C1 segment of cervical spinal cord (tissue), 14 donors: ENCODE results near the gene ERAL1.
"Not testable (repeated sequence)": the region's sequence is repeated elsewhere in the genome, so short reads cannot be mapped to it uniquely, and the experiment has no call there.

Experiments
- DNase-seq, 14 donors: peaks; one replicate each; lab custom pipeline; 2025; lab: John Stamatoyannopoulos, UW

The ERAL1 gene

DNA sequence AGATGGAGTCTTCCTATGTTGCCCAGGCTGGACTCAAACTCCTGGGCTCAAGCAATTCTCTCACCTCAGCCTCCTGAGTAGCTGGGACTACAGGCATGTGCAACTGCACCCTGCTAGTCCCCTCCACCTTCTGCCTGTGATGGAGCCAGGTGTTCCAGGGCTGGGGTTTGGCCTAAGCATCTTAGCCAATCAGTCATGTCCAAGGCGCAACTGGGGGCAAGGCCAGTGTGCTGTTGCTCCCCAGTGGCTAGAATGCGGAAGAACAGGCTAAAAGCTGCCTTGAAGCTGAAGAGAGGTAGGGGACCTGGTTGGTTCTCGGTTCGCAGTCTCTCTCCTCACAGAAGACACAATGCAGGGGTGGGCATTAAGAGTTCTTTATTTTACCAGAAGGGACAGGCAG lies 24.2 kb downstream of the ERAL1 start:
- no peak for DNase-seq

DNA sequence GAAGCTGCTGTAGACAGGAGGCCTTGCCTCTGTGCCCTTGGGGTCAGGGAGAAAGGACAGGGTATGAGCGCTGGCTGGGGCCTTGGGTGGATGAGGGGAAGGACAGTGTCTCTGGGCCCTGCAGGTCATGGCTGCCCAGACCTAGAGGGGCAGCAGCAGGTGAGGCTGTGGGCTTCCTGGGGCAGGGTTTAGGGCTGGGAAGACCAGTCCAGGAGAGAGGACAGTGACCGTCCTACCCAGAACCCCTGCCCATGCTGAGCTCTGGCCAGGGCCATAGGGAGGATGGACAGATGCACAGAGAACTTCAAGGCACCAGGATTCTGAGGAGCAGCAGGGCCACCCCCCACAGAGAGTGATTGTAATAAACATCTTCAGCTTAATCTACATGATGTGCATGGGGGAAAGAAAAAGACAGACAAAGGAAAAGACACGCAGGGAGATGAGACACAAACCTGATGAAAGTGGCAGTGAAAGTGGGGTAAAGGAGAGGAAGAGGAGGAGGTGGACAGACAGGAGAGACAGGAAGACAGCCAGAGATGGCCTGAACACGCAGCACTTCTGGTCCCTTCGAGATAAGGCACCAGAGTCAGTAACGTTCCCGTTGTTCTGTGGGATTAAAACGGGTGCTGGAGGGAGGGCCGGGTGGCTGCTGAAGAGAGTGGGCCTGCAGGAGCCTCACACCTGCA lies 25.2 kb downstream of the ERAL1 start:
- DNase-seq: no peak

DNA sequence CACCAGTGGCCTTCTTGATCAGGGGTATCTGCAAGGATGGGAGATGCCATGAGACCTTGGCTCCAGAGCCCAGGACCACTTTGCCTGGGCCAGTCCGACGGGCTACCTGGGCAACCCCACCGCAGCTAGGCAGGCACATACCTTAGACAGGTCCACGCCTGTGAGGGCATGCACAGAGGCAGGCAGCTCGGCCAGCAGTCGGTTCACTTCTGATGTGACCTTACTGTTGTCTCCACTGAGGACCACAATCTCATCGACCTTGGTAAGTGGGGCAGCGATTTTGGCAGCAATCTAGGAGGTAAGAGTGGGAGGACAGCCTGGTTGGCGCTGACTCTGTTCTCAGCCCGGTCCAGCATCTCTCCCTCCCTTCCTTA lies 25.7 kb downstream of the ERAL1 start:
- DNase-seq: no peak

DNA sequence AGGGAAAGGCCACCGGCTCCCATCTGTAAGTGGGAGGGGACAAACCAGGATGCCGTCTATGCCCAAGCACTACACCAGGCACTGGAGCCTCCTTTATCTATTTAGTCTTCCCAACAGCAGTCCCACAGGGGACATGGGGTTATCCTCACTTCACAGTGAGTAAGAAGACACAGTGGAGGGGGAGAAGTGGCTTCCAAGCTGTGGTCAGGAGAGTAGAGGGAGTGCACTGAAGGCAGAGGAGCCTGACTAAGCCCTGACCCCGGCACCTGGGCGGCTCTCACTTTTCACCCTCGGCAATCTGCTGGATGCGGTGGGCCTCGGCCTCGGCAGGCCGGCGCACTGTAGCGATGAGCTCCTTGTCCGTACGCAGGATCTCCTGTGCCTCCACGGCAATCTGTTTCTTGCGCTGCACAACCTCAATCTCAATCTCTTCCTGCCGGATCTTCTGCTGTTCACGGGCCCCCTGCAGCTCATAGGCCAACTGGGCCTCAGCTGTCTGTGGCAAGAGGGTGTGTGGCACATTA lies 26.8 kb downstream of the ERAL1 start:
- no peak for DNase-seq

DNA sequence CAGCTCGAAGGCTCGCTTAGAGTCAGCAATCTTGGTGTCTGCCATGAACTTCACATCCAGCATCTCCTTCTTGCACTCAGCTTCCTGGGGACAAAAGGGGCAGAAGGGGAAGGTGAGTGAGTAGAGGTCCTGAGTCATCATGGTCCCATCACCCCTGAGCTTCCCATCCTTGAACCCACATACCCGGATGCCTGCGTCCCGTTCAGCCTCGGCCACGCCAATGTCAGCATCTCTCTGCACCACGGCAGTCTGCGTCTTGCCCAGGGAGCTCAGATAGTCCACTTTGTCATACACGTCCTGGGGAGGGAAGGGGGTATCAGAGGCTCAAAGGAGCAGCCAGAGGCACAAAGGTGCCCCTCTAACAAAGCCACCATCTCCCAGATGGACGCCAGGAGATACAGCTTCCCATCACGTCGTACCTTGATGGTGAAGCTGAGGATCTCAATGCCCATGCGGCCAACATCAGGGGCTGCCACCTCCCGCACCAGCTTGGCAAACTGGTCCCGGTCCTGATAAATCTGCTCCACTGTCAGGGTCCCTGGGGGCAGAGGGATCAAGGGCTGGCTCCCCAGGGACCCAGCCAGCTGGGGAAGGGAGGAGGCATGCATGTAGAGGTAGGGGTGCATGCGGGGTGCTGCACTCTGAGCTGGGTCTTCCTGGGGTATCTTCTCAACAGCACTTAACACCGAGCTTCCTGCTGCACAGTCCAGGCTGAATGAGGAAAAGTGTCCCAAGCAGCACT lies 27.5 kb downstream of the ERAL1 start:
- no peak for DNase-seq

DNA sequence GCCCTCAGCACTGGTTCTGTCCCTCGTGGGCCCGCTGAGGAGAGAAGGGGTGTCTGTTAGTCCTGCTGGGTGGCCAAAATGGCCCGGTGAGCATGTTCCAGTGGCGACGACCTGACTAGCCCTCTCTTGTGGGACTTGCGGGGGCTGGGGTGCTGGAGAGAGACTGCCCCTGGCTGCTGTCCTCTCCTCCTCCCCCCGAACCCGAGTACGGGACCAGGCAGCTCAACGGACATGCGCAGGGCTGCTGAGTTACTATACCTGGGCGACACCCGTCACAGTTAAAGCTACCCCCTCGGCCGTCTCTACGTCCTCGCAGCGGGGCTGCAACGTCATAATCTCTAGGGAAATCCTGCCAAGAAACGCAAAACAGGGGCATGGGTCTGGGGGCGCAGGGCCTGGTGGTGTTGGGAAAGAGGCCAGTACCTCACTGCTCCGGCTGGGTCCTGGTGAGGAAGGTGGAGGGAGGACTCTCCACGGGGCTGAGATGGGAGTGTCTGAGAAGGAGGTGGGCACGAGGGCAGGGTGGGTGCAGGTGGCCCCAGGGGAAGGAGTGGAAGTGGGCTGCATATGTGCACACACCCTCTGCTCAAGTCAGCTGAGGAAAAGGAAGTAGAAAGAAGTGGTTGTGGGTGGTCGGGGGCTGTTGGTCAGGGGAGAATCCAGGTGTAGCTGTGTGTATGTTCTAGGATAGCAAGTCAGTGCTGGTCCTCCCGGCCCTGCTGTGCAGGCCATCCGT lies 29.3 kb downstream of the ERAL1 start:
- DNase-seq: no peak

DNA sequence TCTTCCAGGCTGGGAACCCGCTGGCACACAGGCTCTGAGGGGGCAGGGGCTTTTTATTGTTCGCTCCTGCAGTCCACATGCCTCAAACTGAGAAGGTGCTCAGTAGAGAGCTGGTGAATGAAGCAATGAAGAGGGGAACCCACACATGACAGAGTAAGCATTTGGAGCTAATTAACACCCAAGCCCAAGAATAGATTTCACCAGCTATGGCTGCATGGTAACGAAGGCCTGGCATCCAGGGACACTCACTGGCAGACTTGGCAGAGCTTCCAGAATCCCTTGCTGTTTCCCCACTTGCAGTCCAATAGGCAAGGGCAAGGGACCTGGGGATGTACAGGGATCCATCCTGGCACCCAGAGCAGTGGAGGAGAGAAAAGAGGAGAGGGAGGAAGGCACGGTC lies 30.5 kb downstream of the ERAL1 start:
- DNase-seq: no peak

DNA sequence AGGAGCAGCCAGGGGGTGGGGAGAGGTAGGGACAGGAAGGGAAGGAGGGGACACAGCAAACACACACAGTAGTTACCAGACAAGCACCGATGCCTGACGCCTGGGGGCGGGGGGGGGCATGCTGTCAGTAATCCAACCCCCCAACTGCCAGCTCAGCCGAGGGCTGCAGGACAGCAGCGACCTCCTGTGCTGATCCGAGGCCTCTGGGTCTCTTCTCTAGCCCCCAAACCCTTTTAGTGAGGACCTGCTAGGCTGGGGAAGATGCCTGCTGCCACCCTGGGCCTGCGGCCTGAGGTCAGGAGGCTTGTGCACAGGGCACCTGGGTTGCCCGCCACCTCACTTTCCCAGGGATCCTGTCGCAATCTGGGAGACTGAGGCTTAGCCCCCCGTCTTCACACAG lies 31.1 kb downstream of the ERAL1 start:
- DNase-seq: no peak

DNA sequence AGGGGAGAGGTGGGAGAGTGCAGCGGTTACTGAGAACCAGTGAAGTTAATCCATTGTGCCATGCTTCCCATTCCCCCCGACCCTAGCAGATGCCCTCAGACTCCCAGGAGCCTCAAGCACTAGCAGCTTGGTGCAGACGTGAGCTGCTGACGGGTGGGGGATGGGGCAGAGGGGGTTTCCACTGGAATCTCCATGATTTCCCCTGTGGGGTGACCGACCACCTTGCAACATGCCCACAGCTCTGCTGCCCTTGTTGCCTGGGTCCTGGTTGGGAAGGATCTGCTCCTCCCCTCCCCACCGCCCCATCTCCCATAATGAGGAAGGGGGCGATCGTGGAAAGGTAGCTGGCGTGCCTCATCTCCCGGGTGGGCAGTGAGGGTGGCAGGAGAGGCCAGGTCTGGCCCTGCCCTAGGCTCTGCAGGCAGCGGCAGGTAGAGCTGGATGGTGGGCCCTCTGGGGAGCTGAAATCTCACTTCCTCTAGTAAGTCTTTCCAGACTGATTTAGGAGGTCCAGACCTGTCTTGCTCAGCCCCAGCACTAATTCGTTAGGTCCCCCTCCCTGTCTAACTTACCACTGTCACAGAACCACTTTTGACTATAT lies 33.2 kb downstream of the ERAL1 start:
- no peak for DNase-seq

DNA sequence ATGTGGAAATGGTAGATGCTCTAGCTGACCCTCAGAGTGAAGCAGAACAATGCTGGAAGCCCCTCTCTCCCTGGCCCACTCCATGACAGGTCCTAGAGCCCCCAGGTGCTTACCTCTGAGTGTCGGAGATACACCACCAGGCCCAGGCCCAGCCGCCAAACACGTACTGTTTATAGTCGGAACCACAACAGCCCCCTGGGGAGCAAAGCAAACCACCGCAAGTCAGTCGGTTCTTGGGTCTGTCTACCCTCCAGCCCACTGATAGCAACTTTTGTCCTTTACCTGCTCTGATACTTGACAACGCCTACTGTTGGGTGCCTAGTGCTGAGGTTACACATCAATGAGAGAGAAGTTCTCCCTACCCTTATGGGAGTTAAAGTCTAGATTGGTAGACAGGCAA lies 34.0 kb downstream of the ERAL1 start:
- no peak for DNase-seq

DNA sequence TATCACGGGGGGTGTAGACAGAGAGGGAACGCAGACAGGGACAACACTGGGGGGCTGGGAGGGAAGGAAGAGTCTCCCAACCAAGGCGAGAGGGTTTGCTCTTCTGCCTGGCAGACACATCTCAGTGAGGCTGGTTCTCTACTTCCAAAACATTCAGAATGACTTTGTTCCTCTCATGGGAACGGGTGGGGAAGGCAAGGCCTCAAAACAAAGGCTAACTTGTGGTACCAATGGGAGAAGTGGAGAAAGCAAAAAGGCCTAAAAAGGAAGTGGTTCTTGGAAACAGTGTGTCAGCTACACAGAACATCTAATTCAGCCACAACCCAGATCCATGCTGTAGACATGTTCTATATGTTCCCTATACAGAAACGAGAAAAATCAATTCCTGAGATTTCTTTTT lies 35.2 kb downstream of the ERAL1 start:
- no peak for DNase-seq

DNA sequence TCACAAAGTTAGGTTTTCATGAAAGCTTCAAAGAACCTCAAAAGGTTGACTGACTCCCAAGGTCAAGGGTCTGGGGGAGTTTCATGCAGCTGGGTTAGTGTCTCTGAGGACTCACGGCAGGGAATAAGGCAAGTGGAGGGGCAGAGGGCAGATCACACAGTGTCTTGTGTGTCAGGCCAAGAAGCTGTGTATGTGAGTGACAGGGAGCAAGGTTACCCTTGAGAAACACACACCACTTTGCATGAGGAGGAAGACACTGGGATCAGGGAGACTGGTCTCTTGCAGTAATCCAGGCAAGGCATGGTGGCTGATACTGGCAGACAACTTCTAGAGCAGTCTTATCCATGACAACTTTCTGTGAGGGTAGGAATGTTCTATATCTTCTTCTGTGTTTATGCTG lies 36.4 kb downstream of the ERAL1 start:
- no peak for DNase-seq

DNA sequence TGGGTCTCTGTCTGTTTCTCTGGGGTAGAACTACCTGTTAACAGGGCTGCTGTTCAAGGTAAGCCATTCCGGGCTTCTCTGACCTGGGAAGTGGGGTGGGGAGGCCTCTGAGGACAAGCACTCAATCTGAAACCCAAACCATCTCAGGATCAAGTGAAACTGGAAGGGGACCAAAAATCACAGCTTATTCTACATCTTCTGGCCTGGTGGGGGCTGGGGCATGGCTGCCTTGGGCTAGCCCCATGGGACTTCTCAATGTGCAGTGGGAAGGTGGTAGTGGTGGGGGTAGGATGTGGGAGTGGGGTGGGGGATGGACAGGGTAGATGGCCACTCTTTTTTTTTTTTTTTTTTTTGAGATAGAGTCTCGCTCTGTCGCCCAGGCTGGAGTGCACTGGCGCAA lies 37.2 kb downstream of the ERAL1 start:
- no peak for DNase-seq

DNA sequence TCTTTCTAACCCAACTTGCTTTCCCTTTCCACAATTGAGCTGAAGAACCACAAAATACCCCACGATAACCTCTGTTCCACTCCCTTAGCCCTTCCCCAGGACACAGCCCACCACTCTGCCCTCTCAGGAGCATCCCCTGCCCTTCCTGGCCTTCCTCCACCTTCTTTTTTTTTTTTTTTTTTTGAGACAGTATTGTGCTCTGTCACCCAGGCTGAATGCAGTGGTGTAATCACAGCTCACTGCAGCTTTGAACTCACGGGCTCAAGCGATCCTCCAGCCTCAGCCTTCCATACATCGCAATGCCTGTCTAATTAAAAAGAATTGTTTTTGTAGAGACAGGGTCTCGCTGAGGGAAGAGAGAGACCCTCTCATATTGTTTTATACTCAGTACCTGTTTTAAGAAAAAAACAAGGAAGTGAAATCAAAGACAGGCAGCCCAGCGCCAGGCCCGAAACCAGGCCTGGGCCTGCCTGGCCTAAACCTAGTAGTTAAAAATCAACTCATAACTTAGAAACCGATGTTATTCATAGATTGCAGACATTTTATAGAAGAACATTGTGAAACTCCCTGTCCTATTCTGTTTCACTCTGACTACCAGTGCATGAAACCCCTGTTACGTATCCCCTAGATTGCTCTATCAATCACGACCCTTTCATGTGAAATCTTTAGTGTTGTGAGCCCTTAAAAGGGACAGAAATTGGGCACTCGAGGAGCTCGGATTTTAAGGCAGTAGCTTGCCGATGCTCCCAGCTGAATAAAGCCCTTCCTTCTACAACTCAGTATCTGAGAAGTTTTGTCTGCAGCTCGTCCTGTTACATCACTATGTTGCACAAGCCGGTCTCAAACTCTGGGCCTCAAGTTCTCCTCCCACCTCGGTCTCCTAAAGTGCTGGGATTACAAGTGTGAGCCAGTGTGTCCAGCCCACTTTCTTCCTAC lies 38.7 kb downstream of the ERAL1 start:
- DNase-seq: not testable (repeated sequence)

DNA sequence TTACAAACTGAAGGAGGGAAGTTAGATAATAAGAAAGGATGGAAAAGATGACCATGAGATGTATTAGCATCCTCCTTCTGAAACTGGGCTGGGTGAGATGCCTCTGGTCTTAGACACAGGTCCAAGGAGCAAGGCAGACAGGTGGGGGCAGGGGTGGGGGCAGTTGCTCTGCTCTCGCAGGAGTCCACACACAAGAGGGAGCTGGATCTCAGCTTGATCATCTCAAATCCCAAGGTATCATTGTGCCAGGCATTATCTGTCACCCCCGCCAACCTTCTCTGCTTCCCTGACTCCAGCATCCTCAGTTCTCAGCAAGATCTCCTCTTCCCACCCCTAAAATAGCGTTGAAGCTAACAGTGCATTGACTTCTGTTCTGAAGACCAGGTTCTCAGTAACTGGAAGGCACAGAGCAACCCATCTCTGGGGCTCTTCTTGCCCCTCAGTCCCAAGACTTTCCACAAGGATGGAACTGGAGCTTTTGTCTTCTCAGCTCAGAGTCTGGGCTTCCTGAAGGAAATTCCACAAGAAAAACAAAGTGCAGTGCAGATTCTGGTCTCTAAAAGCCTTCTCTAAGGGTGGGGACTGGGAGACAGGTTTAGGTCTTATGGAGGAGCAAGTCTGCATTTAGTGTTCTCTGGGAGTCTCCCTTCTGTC lies 41.1 kb downstream of the ERAL1 start:
- peak in 1 of 14 donors; percentile 4 for DNase-seq

DNA sequence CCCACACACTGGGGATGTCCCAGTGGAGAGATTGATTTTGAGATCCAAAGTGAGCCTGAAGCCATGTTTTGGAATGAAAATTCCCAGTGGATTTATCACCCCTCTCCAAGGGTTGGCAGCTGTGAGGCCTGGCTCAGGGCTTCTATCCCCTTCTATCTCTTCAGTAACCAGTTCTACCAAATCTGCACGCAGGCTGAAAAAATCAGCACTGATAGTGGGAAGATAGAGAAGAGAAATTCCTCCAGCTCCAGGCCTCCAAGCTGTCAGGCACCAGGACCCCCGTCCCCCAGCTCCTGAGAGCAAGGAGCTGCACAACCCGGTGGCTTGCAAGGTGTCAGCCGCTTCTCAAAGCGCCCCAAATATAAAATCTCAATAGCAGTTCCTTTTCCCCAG lies 41.7 kb downstream of the ERAL1 start:
- DNase-seq: peak in 1 of 14 donors; percentile 22

DNA sequence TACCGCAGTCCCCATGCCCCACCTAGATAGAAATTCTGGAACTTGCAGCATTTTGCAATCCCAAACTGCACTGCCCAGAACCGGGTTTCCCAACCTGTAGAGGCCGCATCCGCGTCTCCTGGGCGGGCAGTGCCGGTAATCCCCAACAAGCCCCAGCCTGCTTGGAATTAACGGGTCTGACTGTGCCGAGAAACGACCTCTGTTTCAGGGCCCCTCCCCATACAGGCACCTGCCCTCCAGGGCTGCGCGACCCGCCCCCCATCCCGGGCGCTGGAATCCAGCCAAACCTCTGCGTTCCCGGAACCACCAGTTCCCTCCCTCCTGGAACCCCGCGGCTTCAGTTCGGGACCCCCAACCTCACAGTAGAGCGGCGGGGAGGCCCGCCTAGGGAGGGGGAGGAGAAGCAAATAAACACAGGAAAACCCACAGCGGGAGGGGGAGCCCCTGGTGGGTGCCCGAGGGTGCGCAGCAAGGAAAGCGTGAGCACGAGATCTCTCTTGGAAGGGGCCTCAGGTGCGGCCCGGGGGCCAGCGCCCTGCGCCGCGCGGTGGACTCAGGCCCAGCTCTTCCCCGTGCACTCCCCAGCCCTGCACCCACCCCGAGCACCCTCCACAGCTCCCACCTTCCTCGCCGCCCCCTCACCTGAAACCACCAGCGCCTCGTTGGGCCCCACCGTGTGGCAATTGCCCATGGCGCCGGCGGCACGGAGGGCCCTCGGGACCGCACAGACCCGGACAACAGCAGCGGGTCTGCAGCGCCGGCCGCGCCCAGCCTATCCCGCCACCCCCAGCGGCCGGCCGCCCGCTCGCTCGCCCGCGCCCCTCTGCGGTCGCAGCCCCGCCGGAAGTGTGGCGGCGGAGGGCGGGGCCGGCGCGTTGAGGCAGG lies 42.3 kb downstream of the ERAL1 start, which contains the start of gene FLOT2:
FLOT2 (minus strand) TSS at position 850 of the 885 bp plus-strand sequence; CDS start at position 691, 159 bp downstream.
- peak in 12 of 14 donors; percentile 21 to 83 (median 44) for DNase-seq

DNA sequence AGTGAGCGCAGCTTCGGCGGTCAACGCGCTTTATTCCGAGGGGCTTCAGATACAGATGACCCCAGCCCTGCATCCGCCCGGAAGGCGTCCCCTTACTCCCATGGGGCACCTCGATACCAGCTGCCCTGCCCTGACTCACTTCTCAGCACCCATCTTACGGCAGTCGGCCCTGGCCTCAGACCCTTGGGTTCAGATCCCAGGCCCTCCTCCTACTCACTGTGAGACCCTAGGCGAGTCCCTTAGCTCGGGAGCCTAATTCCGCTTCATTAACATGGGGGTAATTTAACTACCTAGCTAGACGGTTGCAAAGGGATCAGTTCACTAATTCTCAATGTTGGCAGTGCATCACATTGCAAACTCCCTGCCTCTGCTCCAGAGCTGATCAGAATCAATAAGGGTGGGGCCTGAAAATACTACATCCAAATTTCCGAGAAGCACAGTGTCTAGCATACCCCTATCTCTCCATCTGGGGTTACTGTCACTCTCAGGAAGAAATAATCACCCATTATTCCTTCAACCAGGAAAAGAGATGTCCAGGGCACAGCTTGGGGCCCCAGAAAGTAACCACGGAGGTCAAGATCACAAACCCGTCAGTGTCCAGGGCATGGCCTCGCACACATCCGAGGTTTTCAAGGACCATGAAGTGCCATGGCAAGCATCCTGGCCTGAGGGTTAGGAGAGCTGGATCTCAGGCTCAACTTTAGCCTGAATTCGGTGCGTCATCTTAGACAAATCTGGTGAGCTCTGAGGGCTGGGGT lies 43.1 kb downstream of the ERAL1 start:
- DNase-seq: peak in 1 of 14 donors; percentile 58
